ENCODE results near the gene TMEM132D. TPM values are rescaled to one million over a fixed set of nuclear protein-coding genes. Genes with fewer than 3 reads are reported as not detected.

Gene TMEM132D
- total and polyA plus RNA-seq, 2 donors (not counting 3 experiments of a cell fraction or from before 2014, with no cell fraction given) = not detected

DNA sequence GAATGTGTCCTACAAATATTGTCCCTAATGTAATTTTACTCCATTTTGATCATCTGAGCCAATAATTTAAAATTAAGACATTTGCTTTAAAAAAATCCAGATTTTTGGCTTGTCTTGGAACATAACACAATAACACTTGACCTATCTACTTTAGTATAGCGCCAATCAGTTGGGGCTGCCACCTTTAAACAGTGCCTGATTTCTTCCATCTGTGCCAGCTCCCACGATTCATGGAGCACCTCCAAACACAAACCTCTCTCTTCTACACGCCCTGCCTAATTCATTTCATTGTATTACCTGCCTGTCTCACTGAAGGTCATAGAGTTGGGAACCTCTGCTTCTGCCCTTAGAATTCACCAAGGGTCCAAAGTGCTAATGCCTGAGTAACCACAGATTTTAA lies 352.4 kb downstream of the TMEM132D start:
- intact Hi-C loops (cut with micrococcal nuclease) (no loop called here), dilution Hi-C loops (cut with MboI; ENCODE audit: extremely low pct_ligation_motif_present, low sequenced_read_pairs) (no loop called here)
- Histone ChIP-seq H3K36me3 (ENCODE audit: control insufficient read depth in 2 of 2, extremely low read depth in 1 of 2, insufficient read depth in 2 of 2, low read length in 2 of 2) (no peaks in the 10 kb centered on the region), H3K4me2 (ENCODE audit: insufficient read depth, low read length) (no peak overlapping the region), H3K4me3 (replicated peaks in 1 of 3; ENCODE audit: insufficient read depth in 1 of 3, low read depth in 1 of 3, low read length in 3 of 3) (no peak overlapping the region), H3K4me1 (ENCODE audit: control insufficient read depth, extremely low read depth, insufficient read depth, low read length) (no peaks in the 10 kb centered on the region), H3K9ac (replicated peaks; ENCODE audit: extremely low read depth, insufficient read depth, low read length) (no peak overlapping the region), H3K27me3 (ENCODE audit: control insufficient read depth in 2 of 2, insufficient read depth in 2 of 2, low read length in 2 of 2) (no peaks in the 10 kb centered on the region), H3K27ac (ENCODE audit: insufficient read depth, low read depth, low read length) (no peak overlapping the region), H4K20me1 (replicated peaks; ENCODE audit: control insufficient read depth, extremely low read depth, insufficient read depth, low read length) (no peaks in the 10 kb centered on the region), H2AFZ (ENCODE audit: low read depth, low read length) (no peak overlapping the region), H3K9me3 (replicated peaks; ENCODE audit: control insufficient read depth, insufficient read depth, low read length) (peaks cover 4% of the 10 kb centered on the region), H3K79me2 (ENCODE audit: control insufficient read depth, insufficient read depth, low read length) (no peaks in the 10 kb centered on the region), H3K9me1 (replicated peaks; ENCODE audit: control insufficient read depth, extremely low read depth, insufficient read depth, low read length) (no peaks in the 10 kb centered on the region)
- ChIA-PET POLR2A (no interaction called here), CTCF (no interaction called here)
- FAIRE-seq (no peak), DNase-seq (ENCODE audit: low read depth, low spot score) (no peak)
- TF ChIP-seq POLR2A (IDR thresholded peaks at IDR 0.05; ENCODE audit: low read depth, low read length) (no peak), MYC (IDR thresholded peaks at IDR 0.05; ENCODE audit: low read depth, low read length) (no peak), GATA2 (IDR thresholded peaks at IDR 0.05; ENCODE audit: insufficient read depth, insufficient read length, low read depth, low read length) (no peak), FOS (IDR thresholded peaks at IDR 0.05; ENCODE audit: borderline replicate concordance, insufficient read depth, low read length) (no peak)
- TF ChIP-seq, protein P1, sequence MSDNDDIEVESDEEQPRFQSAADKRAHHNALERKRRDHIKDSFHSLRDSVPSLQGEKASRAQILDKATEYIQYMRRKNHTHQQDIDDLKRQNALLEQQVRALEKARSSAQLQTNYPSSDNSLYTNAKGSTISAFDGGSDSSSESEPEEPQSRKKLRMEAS (IDR thresholded peaks at IDR 0.05; ENCODE audit: insufficient read depth, insufficient read length) = no peak
- BruUV-seq (replicated peaks) = no TSS peak

- intact Hi-C loops (cut with micrococcal nuclease) = no loop called here
- H4K20me1 ChIP-seq (replicated peaks; ENCODE audit: control insufficient read depth, extremely low read depth, insufficient read depth, low read length) = no peaks in the 10 kb centered on the region
- no TSS peak for BruUV-seq (replicated peaks)
- H3K4me3 ChIP-seq (replicated peaks in 1 of 3; ENCODE audit: insufficient read depth in 1 of 3, low read depth in 1 of 3, low read length in 3 of 3) = no peak overlapping the region
- H3K9me1 ChIP-seq (replicated peaks; ENCODE audit: control insufficient read depth, extremely low read depth, insufficient read depth, low read length) = no peaks in the 10 kb centered on the region
- FAIRE-seq = no peak
- no peaks in the 10 kb centered on the region for H3K36me3 ChIP-seq (ENCODE audit: control insufficient read depth in 2 of 2, extremely low read depth in 1 of 2, insufficient read depth in 2 of 2, low read length in 2 of 2)
- H3K4me1 ChIP-seq (ENCODE audit: control insufficient read depth, extremely low read depth, insufficient read depth, low read length) = no peaks in the 10 kb centered on the region
- peaks cover 4% of the 10 kb centered on the region for H3K9me3 ChIP-seq (replicated peaks; ENCODE audit: control insufficient read depth, insufficient read depth, low read length)
- H3K4me2 ChIP-seq (ENCODE audit: insufficient read depth, low read length) = no peak overlapping the region
- TF ChIP-seq JUN (IDR thresholded peaks at IDR 0.05; ENCODE audit: borderline replicate concordance, insufficient read depth, insufficient read length, low read depth) (no peak), CTCF (IDR thresholded peaks at IDR 0.05; ENCODE audit: extremely low read depth in 1 of 2, insufficient read depth in 1 of 2, low read depth in 1 of 2, low read length in 2 of 2) (no peak), MYC (IDR thresholded peaks at IDR 0.05; ENCODE audit: low read depth, low read length) (no peak), POLR2AphosphoS5 (IDR thresholded peaks at IDR 0.05; ENCODE audit: insufficient read depth, low read depth, low read length) (no peak), POLR2A (IDR thresholded peaks at IDR 0.05; ENCODE audit: low read depth, low read length) (no peak)
- POLR2A ChIA-PET = no interaction called here
- no peaks in the 10 kb centered on the region for H3K79me2 ChIP-seq (ENCODE audit: control insufficient read depth, insufficient read depth, low read length)
- no peak for DNase-seq (ENCODE audit: low read depth, low spot score)
- no peak overlapping the region for H2AFZ ChIP-seq (ENCODE audit: low read depth, low read length)
- no peak overlapping the region for H3K27ac ChIP-seq (ENCODE audit: insufficient read depth, low read depth, low read length)
- H3K9ac ChIP-seq (replicated peaks; ENCODE audit: extremely low read depth, insufficient read depth, low read length) = no peak overlapping the region
- CTCF ChIA-PET = no interaction called here
- dilution Hi-C loops (cut with MboI; ENCODE audit: extremely low pct_ligation_motif_present, low sequenced_read_pairs) = no loop called here
- H3K27me3 ChIP-seq (ENCODE audit: control insufficient read depth in 2 of 2, insufficient read depth in 2 of 2, low read length in 2 of 2) = no peaks in the 10 kb centered on the region
Measured at GRCh38 chr12:129550353-129550752, 353.5 kb downstream of the TMEM132D start.
